ENCODE measurements around the gene UCN2.

Gene UCN2

GRCh38 chr3:48546203-48546829 is 17.3 kb downstream of the UCN2 start:
- no peak for ATAC-seq
- no peak for TF ChIP-seq ESRRG (CRISPR knock-in tag; IDR thresholded peaks at IDR 0.05)
- no peak for TF ChIP-seq CSRNP3 (CRISPR knock-in tag; IDR thresholded peaks at IDR 0.05)
- no peak for TF ChIP-seq ISL1 (CRISPR knock-in tag; IDR thresholded peaks at IDR 0.05)
- no peak for TF ChIP-seq ZC3H10 (CRISPR knock-in tag; IDR thresholded peaks at IDR 0.05)
- TF ChIP-seq OSR1 (CRISPR knock-in tag; IDR thresholded peaks at IDR 0.05): no peak
- TF ChIP-seq PPARA (CRISPR knock-in tag; IDR thresholded peaks at IDR 0.05; ENCODE audit: borderline replicate concordance): no peak
- TF ChIP-seq RARB (CRISPR knock-in tag; IDR thresholded peaks at IDR 0.05): no peak
- no peak for TF ChIP-seq ARNTL (CRISPR knock-in tag; IDR thresholded peaks at IDR 0.05; ENCODE audit: borderline replicate concordance, low read depth)

DNA sequence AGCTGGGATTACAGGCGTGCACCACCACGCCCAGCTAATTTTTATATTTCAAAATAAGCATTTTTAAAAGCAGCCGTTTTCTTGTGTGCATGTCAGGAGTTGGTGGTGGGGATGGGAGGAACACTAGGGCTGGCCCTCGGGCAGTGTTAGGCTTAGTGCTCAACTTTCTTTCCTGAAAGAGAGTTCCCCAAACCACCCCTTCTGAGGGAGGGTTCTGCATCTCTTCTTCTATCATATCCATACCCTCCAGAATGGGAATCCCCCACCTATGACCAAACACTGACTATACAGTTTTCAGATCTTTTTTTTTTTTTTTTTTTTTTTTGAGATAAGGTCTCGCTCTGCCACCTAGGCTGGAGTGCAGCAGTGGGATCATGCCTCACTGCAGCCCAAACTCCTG is 19.4 kb downstream of the UCN2 start:
- ATAC-seq: no peak
- no peak for TF ChIP-seq BACH2 (CRISPR knock-in tag; IDR thresholded peaks at IDR 0.05; ENCODE audit: borderline replicate concordance)
- no peak for TF ChIP-seq GLIS3 (CRISPR knock-in tag; IDR thresholded peaks at IDR 0.05)
- TF ChIP-seq, protein P1, sequence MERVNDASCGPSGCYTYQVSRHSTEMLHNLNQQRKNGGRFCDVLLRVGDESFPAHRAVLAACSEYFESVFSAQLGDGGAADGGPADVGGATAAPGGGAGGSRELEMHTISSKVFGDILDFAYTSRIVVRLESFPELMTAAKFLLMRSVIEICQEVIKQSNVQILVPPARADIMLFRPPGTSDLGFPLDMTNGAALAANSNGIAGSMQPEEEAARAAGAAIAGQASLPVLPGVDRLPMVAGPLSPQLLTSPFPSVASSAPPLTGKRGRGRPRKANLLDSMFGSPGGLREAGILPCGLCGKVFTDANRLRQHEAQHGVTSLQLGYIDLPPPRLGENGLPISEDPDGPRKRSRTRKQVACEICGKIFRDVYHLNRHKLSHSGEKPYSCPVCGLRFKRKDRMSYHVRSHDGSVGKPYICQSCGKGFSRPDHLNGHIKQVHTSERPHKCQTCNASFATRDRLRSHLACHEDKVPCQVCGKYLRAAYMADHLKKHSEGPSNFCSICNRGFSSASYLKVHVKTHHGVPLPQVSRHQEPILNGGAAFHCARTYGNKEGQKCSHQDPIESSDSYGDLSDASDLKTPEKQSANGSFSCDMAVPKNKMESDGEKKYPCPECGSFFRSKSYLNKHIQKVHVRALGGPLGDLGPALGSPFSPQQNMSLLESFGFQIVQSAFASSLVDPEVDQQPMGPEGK (CRISPR knock-in tag; IDR thresholded peaks at IDR 0.05; ENCODE audit: borderline replicate concordance): no peak
- no peak for TF ChIP-seq TOX (CRISPR knock-in tag; IDR thresholded peaks at IDR 0.05; ENCODE audit: borderline replicate concordance)
- no peak for TF ChIP-seq ZFP30 (CRISPR knock-in tag; IDR thresholded peaks at IDR 0.05)
- no peak for TF ChIP-seq CSRNP3 (CRISPR knock-in tag; IDR thresholded peaks at IDR 0.05)
- no peak for TF ChIP-seq ZNF8 (CRISPR knock-in tag; IDR thresholded peaks at IDR 0.05)
- no peak for TF ChIP-seq PPARA (CRISPR knock-in tag; IDR thresholded peaks at IDR 0.05; ENCODE audit: borderline replicate concordance)
- TF ChIP-seq TSHZ2 (CRISPR knock-in tag; IDR thresholded peaks at IDR 0.05): no peak
- no peak for TF ChIP-seq ZNF565 (CRISPR knock-in tag; conservative IDR thresholded peaks at IDR 0.05; ENCODE audit: low read depth)
- TF ChIP-seq POU6F1 (CRISPR knock-in tag; IDR thresholded peaks at IDR 0.05; ENCODE audit: borderline replicate concordance, low read depth): no peak
- TF ChIP-seq OSR1 (CRISPR knock-in tag; IDR thresholded peaks at IDR 0.05): no peak
- no peak for TF ChIP-seq ZFP3 (CRISPR knock-in tag; IDR thresholded peaks at IDR 0.05)
- no peak for TF ChIP-seq RARB (CRISPR knock-in tag; IDR thresholded peaks at IDR 0.05)
- TF ChIP-seq CSDC2 (CRISPR knock-in tag; IDR thresholded peaks at IDR 0.05): no peak

DNA sequence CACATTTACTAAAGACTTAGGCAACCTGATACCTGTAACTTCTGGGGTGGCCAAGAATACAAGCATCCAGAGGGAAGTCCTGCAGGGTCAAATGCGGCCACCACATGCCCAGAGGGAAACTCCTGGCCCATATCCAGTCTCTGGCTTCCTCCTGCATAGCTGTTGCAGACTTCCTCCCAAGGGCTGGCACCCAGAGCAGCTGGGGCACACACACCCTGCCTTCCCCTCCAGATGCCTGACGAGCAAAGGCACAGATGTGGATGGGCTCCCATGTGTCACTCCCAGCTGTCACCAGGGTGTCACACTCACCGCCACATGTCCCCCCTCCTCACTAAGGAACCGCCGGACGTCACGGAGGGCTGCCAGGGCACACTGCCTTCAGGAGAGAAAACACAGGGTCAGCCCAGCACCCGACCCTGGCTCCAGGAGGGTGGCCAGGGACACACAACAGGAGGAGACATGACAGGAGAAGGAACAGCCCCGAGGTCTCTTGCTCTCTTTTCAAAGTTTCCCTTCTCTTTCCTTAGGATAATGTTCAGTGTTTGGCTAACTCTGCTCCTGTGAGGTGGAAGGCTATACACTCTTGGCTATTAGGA is 20.2 kb downstream of the UCN2 start:
- peak; percentile 59 for ATAC-seq
- TF ChIP-seq, protein P1 (CRISPR knock-in tag; IDR thresholded peaks at IDR 0.05; ENCODE audit: borderline replicate concordance): no peak
- peak; percentile 51; the same call in 1 of the 2 replicates for TF ChIP-seq TCF4 (CRISPR knock-in tag; IDR thresholded peaks at IDR 0.05; ENCODE audit: borderline replicate concordance)
